GM19468 (cell line): ENCODE data around the gene OR1A1.
"Not testable (repeated sequence)": the region's sequence is repeated elsewhere in the genome, so short reads cannot be mapped to it uniquely, and the experiment has no call there.

Source experiments
- ATAC-seq: cut with Tn5 transposase; IDR thresholded peaks from one replicate; pipeline ENCODE4 v1.9.1; 2021; ENCODE audit warnings: mild to moderate bottlenecking, moderate library complexity, moderate number of reproducible peaks; ENCODE audit not compliant: unreplicated experiment; ENCODE audit errors: extremely low read depth

OR1A1 gene, protein sequence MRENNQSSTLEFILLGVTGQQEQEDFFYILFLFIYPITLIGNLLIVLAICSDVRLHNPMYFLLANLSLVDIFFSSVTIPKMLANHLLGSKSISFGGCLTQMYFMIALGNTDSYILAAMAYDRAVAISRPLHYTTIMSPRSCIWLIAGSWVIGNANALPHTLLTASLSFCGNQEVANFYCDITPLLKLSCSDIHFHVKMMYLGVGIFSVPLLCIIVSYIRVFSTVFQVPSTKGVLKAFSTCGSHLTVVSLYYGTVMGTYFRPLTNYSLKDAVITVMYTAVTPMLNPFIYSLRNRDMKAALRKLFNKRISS

DNA sequence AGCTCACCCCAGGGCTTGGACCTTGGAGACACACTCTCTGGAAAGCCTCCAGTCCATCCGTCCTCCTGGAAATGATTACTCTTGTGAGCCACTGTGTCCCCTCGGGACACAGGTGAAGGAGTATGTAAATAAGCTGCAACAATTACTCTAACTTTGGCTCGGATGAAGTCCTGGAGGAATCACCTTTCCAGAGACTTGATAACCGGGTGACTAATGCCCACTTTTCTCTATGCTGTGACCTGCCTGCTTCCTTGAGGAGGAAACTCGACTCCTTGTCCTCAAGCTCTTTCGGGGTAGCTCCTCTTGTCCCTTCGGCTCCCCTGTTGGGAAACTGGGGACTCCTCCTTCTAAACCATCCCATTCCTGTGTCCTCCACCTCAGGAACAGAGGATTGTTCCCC is at the start of gene OR1A1:
OR1A1 (plus strand) TSS at position 301 of the 400 bp plus-strand sequence. CDS start 7,954 bp downstream, outside the sequence.
- ATAC-seq, result no peak

DNA sequence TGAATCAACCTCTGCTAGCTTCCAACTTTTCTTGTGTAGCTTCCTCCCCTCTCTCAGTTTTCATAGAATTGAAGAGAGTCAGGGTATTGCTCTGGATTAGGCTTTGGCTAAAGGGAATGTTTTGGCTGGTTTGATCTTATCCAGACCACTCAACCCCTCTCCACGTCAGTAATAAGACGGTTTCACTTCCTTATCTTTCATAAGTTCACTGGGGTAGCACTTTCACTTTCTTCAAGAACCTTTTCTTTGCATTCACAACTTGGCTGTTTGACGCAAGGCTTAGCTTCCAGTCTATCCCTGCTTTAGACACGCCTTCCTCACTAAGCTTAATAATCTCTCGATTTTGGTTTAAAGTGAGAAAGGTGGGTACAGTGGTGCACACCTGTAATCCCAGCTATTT is 39.9 kb upstream of the OR1A1 start:
- ATAC-seq, result no peak

DNA sequence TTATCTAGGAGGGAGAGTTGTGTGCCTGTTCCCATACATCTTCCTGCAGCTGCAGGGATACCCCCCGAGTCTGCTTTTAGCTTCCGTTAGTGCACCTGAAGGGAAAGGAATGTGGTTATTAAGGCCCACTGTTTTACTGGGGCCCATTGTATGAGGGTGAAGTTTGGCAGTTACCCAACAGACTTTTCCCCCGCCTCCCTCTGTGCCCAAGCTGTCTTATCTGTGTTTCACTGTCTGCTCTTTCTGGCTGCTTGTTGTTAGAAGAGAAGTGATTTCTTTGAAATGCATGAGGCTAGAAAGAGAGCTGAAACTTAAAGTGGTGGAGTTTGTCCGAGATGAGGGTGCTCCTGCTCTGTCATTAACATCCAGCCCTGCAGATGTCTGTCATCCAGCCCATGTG is 17.5 kb upstream of the OR1A1 start:
- no peak for ATAC-seq

DNA sequence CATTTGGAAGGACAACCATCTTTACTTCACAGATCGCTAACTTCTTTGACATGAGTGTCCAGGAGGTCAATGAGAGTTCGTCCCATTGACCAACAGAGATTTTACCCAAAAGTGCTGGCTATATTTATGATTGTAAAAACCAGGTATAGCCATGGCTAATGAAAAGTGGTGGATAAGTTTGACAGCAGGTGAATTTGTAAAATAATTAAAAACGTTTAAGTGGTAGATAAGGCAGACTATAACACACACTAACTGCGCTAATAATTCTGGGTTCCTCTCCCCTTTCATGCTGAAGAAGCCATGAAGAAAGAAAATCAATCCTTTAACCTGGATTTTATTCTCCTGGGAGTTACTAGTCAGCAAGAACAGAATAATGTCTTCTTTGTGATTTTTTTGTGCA is 10.2 kb upstream of the OR1A1 start, which contains the start of gene OR1A2:
OR1A2 (plus strand) TSS at position 301 of the 400 bp plus-strand sequence; CDS start at position 301, 0 bp downstream.
- no peak for ATAC-seq

DNA sequence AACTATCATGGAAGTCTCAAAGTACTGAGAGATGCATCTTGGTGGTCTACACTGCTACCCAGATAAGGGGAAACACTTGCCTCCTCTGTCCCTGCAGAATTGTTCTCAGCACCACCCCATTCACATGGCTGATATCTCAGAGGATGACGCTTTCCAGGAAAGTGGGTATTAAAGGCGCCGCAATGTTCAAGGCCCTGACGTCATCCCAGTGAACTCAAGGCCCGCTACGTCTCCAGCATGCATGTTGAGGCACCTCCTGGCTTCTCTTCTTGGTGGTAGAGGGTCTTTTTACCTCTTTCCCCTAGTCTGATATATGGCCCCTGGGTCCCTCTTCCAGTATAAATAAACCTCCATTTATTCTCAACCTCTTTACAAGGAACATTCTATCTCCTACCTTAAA is 1.0 kb downstream of the OR1A1 start:
- ATAC-seq, result no peak

DNA sequence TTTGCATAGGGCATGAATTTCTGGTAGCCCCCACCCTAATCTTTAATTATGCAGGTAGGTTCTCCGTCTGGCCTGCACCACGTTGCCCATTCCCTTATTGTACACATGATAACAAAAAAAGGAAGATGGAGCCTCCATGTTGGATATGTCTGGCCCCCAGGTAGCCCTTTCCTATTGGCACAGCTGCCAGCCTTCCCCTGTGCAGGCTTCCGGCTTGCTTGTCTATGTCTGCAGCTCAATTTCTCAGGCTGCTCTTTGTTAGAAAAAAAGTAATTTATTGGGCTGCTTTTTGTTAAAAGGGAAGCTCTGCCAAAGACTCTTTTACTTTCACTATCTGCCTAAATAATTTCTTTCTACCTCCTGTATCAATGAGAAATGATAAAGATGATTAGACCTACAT is 5.5 kb downstream of the OR1A1 start:
- ATAC-seq, result no peak

DNA sequence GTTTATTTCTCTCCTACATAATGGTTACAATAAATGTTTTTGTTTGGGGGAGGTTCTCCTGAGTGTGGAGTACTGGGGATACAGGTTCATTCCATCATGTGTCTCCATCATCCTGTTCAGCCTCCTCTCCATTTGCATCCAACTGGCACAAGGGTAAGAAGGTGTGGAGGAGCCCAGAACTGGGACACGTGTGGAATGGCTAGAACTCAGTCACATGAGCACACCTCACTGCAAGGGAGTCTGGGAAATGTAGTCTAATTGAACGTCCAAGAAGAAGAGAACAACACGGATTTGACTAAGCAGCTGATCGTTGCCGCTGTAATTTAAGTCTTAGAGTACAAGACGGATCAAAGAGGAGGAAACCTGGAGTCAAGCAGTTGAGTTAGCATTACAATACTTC is 6.1 kb downstream of the OR1A1 start:
- ATAC-seq, result no peak

DNA sequence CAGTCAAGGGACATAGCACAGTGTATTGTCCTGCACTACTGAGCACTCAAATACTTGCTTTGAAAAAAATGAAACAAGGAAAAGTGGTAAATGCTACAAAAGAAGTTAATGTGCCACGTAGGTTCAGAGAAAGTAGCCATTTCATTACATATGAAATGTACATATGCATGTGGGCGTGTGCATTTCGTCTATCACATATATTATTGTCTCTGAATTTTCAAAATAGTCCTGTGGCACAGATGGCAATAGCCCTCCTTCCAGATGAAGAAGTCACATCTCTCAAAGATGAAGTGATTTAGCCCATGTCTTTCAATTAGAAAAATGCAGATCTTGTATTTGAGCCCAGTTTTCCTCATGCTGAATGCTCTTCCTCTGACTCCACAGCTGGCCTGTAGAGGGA is 12.5 kb downstream of the OR1A1 start:
- ATAC-seq, result not testable (repeated sequence)

DNA sequence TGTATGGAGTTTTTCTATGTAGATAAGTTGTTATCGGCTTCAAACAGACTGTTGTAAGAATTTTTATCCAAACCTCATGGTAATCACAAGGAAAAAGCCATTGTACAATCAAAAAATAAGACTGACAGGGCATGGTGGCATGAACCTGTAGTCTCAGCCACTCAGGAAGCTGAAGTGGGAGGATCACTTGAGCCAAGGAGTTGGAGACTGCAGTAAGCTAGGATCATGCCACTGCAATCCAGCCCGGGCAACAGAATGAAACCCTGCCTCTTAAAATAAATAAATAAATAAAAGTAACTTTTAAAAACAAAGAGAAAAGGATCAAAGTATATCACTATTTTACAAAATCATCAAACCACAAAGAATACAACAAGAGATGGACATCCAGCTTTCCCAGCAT is 14.4 kb downstream of the OR1A1 start:
- ATAC-seq, result no peak

DNA sequence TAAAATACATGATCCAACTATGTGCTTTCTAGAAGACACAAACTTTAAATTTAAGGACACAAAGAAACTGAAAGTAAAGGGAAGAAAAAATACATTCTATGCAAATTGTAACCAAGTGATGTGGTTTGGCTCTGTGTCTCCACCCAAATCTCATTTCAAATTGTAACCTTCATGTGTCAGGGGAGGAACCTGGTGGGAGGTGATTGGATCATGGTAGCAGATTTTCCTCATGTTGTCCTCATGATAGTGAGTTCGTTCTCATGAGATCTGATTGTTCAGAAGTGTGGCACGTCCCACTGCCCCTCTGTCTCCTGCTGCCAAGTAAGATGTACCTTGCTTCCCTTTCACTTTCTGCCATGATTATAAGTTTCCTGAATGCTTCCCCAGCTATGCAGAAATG is 15.0 kb downstream of the OR1A1 start:
- ATAC-seq, result no peak

DNA sequence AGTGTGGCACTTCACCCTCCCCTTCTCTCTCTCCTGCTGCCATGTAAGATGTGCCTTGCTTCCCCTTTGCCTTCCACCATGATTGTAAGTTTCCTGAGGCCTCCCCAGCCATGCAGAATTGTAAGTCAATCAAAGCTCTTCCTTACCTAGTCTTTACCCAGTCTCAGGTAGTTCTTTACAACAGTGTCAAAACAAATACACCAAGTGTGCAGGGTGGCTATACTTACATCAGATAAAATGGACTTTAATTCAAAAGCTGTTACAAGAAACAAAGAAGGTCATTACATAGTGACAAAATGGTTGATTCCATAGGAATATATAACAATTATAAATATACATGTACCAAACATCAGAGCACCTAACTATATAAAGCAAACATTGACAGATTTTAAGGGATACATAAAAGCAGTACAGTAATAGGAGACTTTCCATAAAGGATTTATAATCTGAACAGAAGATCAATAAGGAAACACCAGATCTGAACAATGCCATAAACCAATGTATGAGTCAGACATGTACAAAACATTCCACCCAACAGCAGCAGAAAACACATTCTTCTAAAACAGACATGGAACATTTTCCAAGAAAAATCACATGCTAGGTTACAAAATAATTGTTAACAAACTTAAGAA is 17.4 kb downstream of the OR1A1 start:
- ATAC-seq, result not testable (repeated sequence)

DNA sequence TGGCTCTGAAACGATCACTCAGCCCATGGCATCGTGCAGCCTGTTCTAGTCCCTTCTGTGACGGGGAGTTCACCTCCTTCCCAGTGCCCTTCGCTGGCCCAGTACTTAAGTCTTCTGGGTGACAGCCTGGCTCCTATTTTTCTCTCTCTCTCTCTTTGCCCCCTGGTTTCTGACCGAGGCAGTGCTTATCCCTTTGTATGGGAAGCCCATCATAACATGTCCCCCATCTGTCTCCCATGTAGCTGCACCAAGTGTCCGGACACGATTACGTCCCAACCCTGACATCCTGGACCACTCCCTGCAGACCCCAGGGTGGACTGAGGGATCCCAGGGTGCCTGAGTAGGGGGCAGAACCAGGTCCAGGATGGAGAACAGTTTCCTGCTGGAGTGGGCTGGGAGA is 24.8 kb downstream of the OR1A1 start:
- ATAC-seq, result not testable (repeated sequence)

DNA sequence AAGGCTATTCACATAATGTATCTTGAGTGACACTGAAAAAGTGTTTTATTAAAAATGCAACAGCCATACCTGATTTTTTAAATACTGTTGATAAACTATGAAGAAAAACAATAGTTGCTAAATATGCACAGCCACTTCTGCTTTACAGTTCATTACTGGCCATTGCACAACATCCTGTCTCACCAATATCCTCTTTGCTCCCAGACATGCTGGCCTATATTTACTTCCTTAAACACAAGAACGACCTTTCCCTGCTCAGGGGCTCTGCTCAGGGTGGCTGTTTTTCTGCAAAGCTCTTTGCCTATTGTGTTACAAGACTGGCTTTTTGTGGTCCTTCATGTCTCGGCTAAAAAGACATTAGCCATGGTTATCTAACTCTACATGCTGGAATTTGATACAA is 31.2 kb downstream of the OR1A1 start:
- ATAC-seq, result not testable (repeated sequence)

DNA sequence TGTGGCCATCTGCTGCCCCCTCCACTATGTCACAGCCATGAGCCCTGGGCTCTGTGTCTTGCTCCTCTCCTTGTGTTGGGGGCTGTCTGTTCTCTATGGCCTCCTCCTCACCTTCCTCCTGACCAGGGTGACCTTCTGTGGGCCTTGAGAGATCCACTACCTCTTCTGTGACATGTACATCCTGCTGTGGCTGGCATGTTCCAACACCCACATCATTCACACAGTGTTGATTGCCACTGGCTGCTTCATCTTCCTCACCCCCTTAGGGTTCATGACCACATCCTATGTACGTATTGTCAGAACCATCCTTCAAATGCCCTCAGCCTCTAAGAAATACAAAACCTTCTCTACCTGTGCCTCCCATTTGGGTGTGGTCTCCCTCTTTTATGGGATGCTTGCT is 33.6 kb downstream of the OR1A1 start:
- ATAC-seq, result not testable (repeated sequence)

DNA sequence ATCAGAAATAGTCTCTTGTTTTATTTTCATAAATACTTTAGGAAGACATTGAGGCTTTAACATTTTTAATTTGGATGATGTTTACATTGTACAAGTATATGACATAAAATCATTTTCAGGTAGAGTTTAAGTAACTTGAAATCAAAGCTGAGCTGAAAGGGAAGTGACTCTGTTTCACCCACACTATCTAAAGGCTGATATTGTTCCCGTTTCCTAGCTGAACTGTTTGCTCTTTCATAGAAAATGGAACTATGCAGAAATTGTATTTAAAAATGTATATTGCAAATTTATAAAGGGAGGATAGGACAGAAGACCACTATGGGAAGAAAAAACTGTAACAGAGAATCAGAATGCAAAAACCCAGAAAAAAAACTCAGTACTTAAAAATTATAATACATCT is 37.4 kb downstream of the OR1A1 start:
- not testable (repeated sequence) for ATAC-seq

DNA sequence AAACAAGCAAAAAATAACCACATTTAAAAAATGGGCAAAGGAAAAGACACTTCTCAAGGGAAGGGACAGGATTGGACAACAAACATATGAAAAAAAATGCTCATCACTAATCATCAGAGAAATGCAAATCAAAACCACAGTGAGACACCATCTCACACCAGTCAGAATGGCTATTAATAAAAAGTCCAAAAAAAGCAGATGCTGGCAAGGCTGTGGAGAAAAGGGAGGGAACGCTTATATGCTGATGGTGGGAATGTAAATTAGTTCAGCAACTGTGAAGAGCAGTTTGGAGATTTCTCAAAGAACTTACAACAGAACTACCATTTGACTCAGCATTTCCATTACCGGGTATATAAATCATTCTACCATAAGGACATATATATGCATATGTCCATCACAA is 41.5 kb downstream of the OR1A1 start:
- ATAC-seq, result not testable (repeated sequence)

DNA sequence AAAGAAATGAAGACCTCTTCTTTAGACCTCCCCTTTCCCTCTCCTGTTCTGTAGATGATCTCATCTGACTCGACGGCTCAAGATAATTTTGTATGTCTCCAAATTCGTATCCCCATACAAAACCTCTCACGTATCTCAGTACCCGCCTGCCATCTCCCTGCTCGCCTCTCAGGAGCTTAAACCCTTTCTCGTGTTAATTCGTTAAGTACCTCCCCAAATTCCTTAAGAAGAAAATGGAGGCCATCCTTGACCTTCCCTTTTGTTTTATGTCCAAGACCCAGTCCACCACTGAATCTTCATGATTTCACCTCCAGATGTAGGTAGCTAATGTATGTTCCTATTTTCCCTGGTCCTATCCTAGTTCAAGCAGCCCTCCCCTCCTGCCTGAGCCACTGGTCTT is 49.1 kb downstream of the OR1A1 start:
- no peak for ATAC-seq

DNA sequence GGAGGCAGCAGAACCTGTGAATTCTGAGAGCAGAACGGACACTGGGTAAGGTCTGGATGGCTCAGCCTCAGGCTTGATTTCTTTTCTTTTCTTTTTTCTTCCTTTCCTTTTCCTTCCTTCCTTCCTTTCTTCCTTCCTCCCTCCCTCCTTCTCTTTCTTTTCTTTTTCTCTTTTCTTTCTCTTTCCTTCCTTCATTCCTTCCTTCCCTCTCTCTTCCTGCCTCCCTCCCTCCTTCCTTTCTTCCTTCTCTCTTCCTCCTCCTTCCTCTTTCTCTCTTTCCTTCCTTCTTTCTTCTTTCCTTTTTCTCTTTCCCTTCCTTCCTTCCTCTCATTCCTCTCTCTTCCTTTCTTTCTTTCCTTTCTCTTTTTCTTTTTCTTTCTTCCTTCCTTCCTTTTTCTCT is 52.7 kb downstream of the OR1A1 start:
- ATAC-seq, result no peak

DNA sequence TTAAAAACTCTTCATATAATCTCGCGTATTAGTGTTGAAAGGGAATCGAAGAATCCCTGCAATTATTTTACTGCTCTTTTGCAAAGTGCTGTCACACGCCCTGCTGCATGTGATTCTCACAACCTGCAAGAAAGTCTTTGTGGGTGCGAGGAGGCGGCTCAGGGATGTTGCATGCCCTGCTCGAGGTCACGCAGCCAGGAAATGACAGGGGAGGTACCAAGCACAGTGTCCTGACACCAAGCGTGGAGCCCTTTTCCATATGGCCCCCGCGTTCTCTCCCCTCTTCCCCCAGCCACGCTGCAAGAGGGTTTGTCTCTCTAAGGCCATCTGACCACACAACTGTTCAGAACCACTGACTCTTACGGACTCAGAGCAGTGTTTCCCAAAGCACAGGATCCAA is 53.1 kb downstream of the OR1A1 start:
- no peak for ATAC-seq
